VCaP (cell line): ENCODE results near the gene TBX15.
A peak's percentile ranks its signal among the peaks of the same experiment; 100 is the strongest.

ENCODE experiments used
- H3K27ac ChIP-seq: fragments of 450-650 bp; 2 replicates; pipeline ENCODE4 v1.5.1; 2017
- CTCF ChIP-seq: fragments of 450-650 bp; conservative IDR thresholded peaks from 2 replicates; pipeline ENCODE4 v1.5.1; 2017; ENCODE audit warnings: mild to moderate bottlenecking, moderate library complexity

The TBX15 gene

GRCh38 chr1:119011706-119012105 is 23.6 kb upstream of the TBX15 start:
- no peak for TF ChIP-seq CTCF
- no peak overlapping the region for H3K27ac ChIP-seq

- H3K27ac ChIP-seq = no peak overlapping the region
- TF ChIP-seq CTCF = no peak
Measured at GRCh38 chr1:119011116-119011515, 23.0 kb upstream of the TBX15 start.

- H3K27ac ChIP-seq = no peak overlapping the region
- no peak for TF ChIP-seq CTCF
Measured at GRCh38 chr1:119010201-119010600, 22.1 kb upstream of the TBX15 start.

- no peak overlapping the region for H3K27ac ChIP-seq
- no peak for TF ChIP-seq CTCF
Measured at GRCh38 chr1:119009312-119009655, 21.1 kb upstream of the TBX15 start.

- TF ChIP-seq CTCF = peak; percentile 69
- H3K27ac ChIP-seq = no peak overlapping the region
Measured at GRCh38 chr1:119008483-119009311, 20.6 kb upstream of the TBX15 start.

GRCh38 chr1:119007670-119008482 is 19.7 kb upstream of the TBX15 start:
- no peak for TF ChIP-seq CTCF
- no peak overlapping the region for H3K27ac ChIP-seq

GRCh38 chr1:119007339-119007669 is 19.2 kb upstream of the TBX15 start:
- H3K27ac ChIP-seq = no peak overlapping the region
- no peak for TF ChIP-seq CTCF
